Endothelial cell of umbilical vein (primary cell): Measurements from ENCODE around the gene CD44. TPM values are rescaled to one million over a fixed set of nuclear protein-coding genes. Genes with fewer than 3 reads are reported as not detected.

ENCODE experiments used
- BruUV-seq: library from RNA; stranded (reverse); fragments of 400-500 nt; replicated peaks from 2 replicates; lab custom pipeline; 2021; lab: Mats Ljungman, UMichigan
- CTCF ChIA-PET: fragments of 300-600, 350-600 bp; sonication (Branson Sonifier 250); formaldehyde crosslinking; loops from one replicate; lab custom pipeline; 2021; ENCODE audit warnings: antibody characterized with exemption, inconsistent platforms; lab: Charles Lee
- POLR2A ChIA-PET: fragments of 300-600, 350-600 bp; sonication (Branson Sonifier 250); formaldehyde crosslinking; loops from one replicate; lab custom pipeline; 2021; ENCODE audit warnings: antibody characterized with exemption, inconsistent platforms; lab: Charles Lee
- DNase-seq: peaks from one replicate; pipeline ENCODE4 v3.0.0-alpha.2; 2011; ENCODE audit warnings: low read depth, low spot score
- FAIRE-seq: peaks from 2 replicates; lab custom pipeline; 2011; peaks lifted over from hg19 to GRCh38; lab: Jason Lieb, UNC
- H2AFZ ChIP-seq: 2 replicates; pipeline ENCODE4 v1.6.0; 2012; ENCODE audit warnings: low read depth, low read length, control low read depth, inconsistent platforms
- H3K27ac ChIP-seq: 2 replicates; pipeline ENCODE4 v1.5.1; 2011; ENCODE audit warnings: low read depth, mild to moderate bottlenecking, control low read depth, low read length, moderate library complexity; ENCODE audit not compliant: insufficient read depth
- H3K27me3 ChIP-seq, 2 experiments: 2 replicates each; pipeline versions ENCODE4 v1.6.0 to v1.6.1; 2011; ENCODE audit warnings: low read length in 2 of 2, mixed read lengths in 1 of 2; ENCODE audit not compliant: control insufficient read depth in 2 of 2, insufficient read depth in 2 of 2
- H3K36me3 ChIP-seq, 2 experiments: 2 replicates in 1 of 2; 3 replicates in 1 of 2; pipeline ENCODE4 v1.5.1; 2011; ENCODE audit warnings: low read length in 2 of 2, mild to moderate bottlenecking in 1 of 2, moderate library complexity in 1 of 2; ENCODE audit not compliant: control insufficient read depth in 2 of 2, insufficient read depth in 2 of 2; ENCODE audit errors: extremely low read depth in 1 of 2
- H3K4me1 ChIP-seq: 3 replicates; pipeline ENCODE4 v1.5.1; 2011; ENCODE audit warnings: mild to moderate bottlenecking, low read length; ENCODE audit not compliant: control insufficient read depth, insufficient read depth; ENCODE audit errors: extremely low read depth
- H3K4me2 ChIP-seq: 2 replicates; pipeline ENCODE4 v1.6.1; 2011; ENCODE audit warnings: low read length, control low read depth, mixed read lengths; ENCODE audit not compliant: insufficient read depth
- H3K4me3 ChIP-seq, 3 experiments: fragments of 200-600 bp in 1 of 3; sonication (generic), shearing (Covaris generic) in 1 of 3; replicated peaks in 1 of 3; 2 replicates each; pipeline ENCODE4 v1.5.1; 2011 to 2016; ENCODE audit warnings: control low read depth in 3 of 3, low read length in 3 of 3, mild to moderate bottlenecking in 2 of 3, inconsistent platforms in 1 of 3, low read depth in 1 of 3, moderate library complexity in 1 of 3; ENCODE audit not compliant: insufficient read depth in 1 of 3
- H3K79me2 ChIP-seq: 2 replicates; pipeline ENCODE4 v1.6.0; 2012; ENCODE audit warnings: low read length, inconsistent platforms; ENCODE audit not compliant: control insufficient read depth, insufficient read depth
- H3K9ac ChIP-seq: replicated peaks from 2 replicates; pipeline ENCODE3; 2011; ENCODE audit warnings: low read length, control low read depth; ENCODE audit not compliant: insufficient read depth; ENCODE audit errors: extremely low read depth
- H3K9me1 ChIP-seq: replicated peaks from 3 replicates; pipeline ENCODE4 v1.6.0; 2011; ENCODE audit warnings: mild to moderate bottlenecking, low read length; ENCODE audit not compliant: control insufficient read depth, insufficient read depth; ENCODE audit errors: extremely low read depth
- H3K9me3 ChIP-seq: replicated peaks from 2 replicates; pipeline ENCODE4 v1.5.1; 2012; ENCODE audit warnings: low read length, inconsistent platforms; ENCODE audit not compliant: control insufficient read depth, insufficient read depth
- H4K20me1 ChIP-seq: replicated peaks from 2 replicates; pipeline ENCODE3; 2011; ENCODE audit warnings: mild to moderate bottlenecking, low read length; ENCODE audit not compliant: control insufficient read depth, insufficient read depth; ENCODE audit errors: extremely low read depth
- EZH2 ChIP-seq: IDR thresholded peaks from 2 replicates; pipeline ENCODE4 v1.6.1; 2012; ENCODE audit warnings: borderline replicate concordance, low read depth, mild to moderate bottlenecking, moderate library complexity, low read length, inconsistent platforms; ENCODE audit not compliant: severe bottlenecking
- GATA2 ChIP-seq: IDR thresholded peaks from 2 replicates; pipeline ENCODE4 v1.7.0; 2011; ENCODE audit warnings: low read depth, mild to moderate bottlenecking, moderate library complexity, mixed read lengths, low read length; ENCODE audit not compliant: insufficient read length, insufficient read depth
- JUN ChIP-seq: IDR thresholded peaks from 2 replicates; pipeline ENCODE4 v1.6.1; 2011; ENCODE audit warnings: borderline replicate concordance, low read depth; ENCODE audit not compliant: insufficient read length, insufficient read depth
- POLR2A ChIP-seq: IDR thresholded peaks from 2 replicates; pipeline ENCODE4 v1.6.1; 2012; ENCODE audit warnings: low read depth, mild to moderate bottlenecking, control low read depth, low read length
- POLR2AphosphoS5 ChIP-seq: IDR thresholded peaks from 2 replicates; pipeline ENCODE4 v1.6.1; 2012; ENCODE audit warnings: low read depth, mild to moderate bottlenecking, control low read depth, low read length, moderate library complexity; ENCODE audit not compliant: insufficient read depth
- dilution Hi-C: fragments of 300-500 bp; cut with MboI; formaldehyde crosslinking; loops from one replicate; pipeline ENCODE4 v1.15.0; 2019; ENCODE audit warnings: low sequenced_read_pairs; ENCODE audit not compliant: extremely low pct_ligation_motif_present
- intact Hi-C: fragments of 100-400 bp; cut with micrococcal nuclease; formaldehyde crosslinking; loops from one replicate; pipeline ENCODE4 v1.10.0; 2022
- polyA plus RNA-seq, 4 experiments: library from polyadenylated mRNA; depleted of rRNA in 3 of 4; stranded (reverse) in 3 of 4; unstranded in 1 of 4; fragments of >200 nt; gene quantifications; 2 replicates each; pipeline versions ENCODE4 v1.2.1 to v1.2.3, GENCODE V29; 2011 to 2012; ENCODE audit warnings: missing spikeins in 1 of 4
- total RNA-seq: library from RNA; stranded (reverse); gene quantifications from 2 replicates; pipeline ENCODE4 v1.2.3, GENCODE V29; 2021

CD44 gene
- total and polyA plus RNA-seq, 2 donors (not counting 3 experiments of a cell fraction or from before 2014, with no cell fraction given), result 25.5 to 26.3 TPM

DNA sequence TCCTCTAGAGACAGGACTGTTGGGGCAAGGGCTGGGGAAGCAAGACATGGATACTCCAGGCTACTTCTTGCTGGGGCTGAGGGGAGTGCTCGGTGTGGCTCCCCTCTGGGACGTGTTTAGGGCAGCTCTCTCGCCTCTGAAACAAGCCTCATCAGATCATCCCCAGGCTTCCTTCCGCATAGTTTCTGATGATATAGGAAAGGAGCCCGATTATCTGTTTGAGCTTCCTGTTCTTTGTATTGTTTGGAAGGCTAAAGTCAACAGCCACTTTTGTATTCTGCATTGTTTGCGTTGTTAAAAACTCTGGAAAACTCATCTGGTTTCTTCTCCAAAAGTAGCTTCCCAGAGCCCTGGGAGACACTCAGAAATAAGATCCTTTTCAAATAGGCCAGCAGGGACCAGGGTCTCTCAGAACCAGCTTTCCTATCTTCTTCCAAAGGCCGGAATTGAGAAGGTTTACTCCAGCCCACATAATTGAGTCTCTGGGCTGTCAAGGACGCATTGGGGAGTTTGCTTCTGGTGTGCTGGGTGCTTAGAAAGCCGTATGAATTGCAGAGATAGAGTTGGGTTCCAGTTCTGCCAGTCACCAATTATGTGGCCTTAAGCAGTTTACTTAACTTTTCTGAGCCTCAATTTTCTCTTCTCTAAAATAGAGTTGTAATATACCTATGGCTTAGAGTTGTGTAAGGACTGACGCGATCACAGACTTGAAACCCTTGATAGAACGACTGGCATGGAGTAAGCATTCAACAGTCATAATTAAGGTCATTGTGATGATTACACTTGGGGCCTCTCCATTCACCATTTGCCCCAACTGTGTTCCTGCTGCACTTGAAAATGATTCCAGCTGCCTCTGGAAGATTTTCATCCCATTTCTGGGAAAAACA lies 19.1 kb downstream of the CD44 start:
- peak; percentile 14 for TF ChIP-seq POLR2AphosphoS5
- no peak for TF ChIP-seq POLR2A
- Histone ChIP-seq H3K4me3 (no peak overlapping the region), H3K4me1 (peaks cover 19% of the 10 kb centered on the region)

DNA sequence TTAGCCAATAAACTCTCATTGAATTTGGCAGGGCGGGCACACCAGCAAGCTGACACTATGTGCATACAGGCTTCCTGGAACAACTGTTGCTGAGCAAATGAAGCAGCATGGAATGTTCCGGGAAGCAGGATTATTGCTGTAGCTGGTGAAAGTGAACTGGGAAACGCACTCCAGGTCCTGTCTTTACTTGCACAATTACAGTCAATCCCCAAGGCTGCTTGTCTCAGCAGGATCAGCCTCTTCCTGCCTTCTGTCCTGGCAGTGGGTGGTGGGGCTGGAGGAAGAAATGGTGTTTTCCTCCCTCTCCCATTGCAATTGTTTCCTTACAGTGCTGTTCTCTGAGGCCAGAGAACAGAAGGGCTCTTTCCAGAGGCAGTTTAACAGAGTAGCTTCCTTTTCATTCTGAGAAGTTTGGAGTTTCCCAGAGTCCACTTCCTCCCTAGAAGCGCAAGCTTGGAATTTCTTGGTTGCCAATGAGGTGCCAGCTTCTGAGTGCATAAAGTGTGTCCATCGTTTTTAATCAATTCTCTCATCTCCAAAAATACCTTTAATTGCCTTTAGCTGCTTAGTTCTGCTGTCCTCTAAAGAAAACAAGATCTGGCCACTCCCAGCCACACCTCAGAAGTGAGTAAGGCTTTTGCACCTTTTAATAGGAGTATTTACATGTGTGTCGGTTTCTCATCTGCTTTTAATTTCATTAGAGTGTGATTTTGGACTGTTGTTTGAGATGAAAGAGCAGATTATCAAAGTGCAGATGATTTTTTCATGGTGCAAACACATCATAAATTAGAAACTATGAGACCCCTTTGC lies 19.9 kb downstream of the CD44 start:
- CTCF ChIA-PET, result interaction anchor here (0.6 to 3.3 kb wide), 4 partner anchors 10 to 232 kb away, joined by 3 to 22 read pairs (median 4); no protein-coding TSS in a partner anchor
- POLR2A ChIA-PET, result interaction anchor here (0.6 kb wide), 1 partner anchor 10 kb away, joined by 4 read pairs; no protein-coding TSS in a partner anchor
- Histone ChIP-seq H3K9me1 (no peaks in the 10 kb centered on the region), H4K20me1 (no peaks in the 10 kb centered on the region), H3K4me1 (peaks cover 26% of the 10 kb centered on the region), H3K4me3 (no peak overlapping the region), H3K4me2 (peak overlapping the region; percentile 47), H3K27ac (no peak overlapping the region), H3K79me2 (peaks cover 99% of the 10 kb centered on the region), H3K27me3 (no peaks in the 10 kb centered on the region), H2AFZ (no peak overlapping the region), H3K36me3 (no peaks in the 10 kb centered on the region), H3K9me3 (no peaks in the 10 kb centered on the region), H3K9ac (no peak overlapping the region)
- dilution Hi-C loops, result no loop called here
- BruUV-seq, result no TSS peak
- TF ChIP-seq EZH2, result no peak
- no peak for TF ChIP-seq JUN
- TF ChIP-seq GATA2, result no peak
- intact Hi-C loops, result no loop called here
- DNase-seq (peak; percentile 28), FAIRE-seq (peak; percentile 86)

More for the DNA sequence above, 19.1 kb downstream of the CD44 start:
- DNase-seq (no peak), FAIRE-seq (peak; percentile 24)
- Histone ChIP-seq H3K36me3 (no peaks in the 10 kb centered on the region), H3K9ac (no peak overlapping the region), H3K27ac (no peak overlapping the region), H3K9me1 (no peaks in the 10 kb centered on the region), H3K9me3 (no peaks in the 10 kb centered on the region), H2AFZ (no peak overlapping the region), H3K4me2 (peak overlapping the region; percentile 55), H3K27me3 (no peaks in the 10 kb centered on the region), H4K20me1 (no peaks in the 10 kb centered on the region), H3K79me2 (peaks cover 99% of the 10 kb centered on the region)
- ChIA-PET POLR2A (no interaction called here), CTCF (interaction anchor here (0.6 to 3.3 kb wide), 2 partner anchors 9 to 14 kb away, joined by 3 to 22 read pairs; no protein-coding TSS in a partner anchor)
- no TSS peak for BruUV-seq
- dilution Hi-C loops (no loop called here), intact Hi-C loops (no loop called here)
